Activated effector memory CD4-positive, alpha-beta T cell treated with Interleukin-2 at 50 U/mL for 16 hours (primary cell): ENCODE data around the gene ATN1.

Source experiments
- DNase-seq: peaks from one replicate; pipeline ENCODE4 v3.0.0-alpha.2; 2020

The ATN1 gene

DNA sequence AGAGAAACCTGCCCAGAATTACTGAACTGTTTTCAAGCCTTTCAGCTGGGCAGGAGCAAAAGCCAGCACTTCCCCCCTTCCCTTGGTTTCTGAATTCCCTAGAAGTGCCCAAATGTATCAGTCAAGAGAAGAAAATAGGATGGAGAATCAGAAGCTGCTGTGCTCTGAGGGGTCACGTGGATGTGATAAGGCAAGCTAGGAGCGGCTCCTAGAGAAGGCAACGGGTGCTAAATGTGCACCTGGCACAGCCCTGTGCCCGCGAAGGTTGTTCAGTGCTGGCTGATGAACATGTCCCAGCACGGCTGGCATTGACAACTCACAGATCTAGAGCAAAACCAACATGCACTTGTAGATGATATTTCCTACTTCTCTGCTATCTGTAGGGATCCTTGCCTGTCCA, 51.3 kb downstream of the ATN1 start:
- no peak for DNase-seq

DNA sequence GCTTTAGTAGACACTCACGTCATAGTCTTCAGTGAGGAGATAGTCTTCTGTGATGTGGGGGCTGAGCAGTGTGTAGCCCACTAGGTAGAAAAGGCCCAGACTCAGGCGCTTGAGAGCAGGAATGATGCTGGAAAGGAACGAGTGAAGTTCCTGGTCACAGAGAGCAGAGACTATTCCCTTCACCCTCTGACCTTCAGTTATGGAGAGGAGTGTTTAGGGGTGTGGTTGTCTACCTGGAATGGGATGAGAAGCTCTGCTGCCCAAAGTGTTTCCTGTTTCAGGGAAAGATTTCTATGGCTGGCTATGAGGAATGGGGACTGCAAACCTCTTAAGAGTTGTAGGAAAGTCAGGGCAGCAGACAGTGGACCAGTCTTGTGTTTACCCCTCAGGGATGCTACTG, 51.7 kb downstream of the ATN1 start:
- DNase-seq = no peak

DNA sequence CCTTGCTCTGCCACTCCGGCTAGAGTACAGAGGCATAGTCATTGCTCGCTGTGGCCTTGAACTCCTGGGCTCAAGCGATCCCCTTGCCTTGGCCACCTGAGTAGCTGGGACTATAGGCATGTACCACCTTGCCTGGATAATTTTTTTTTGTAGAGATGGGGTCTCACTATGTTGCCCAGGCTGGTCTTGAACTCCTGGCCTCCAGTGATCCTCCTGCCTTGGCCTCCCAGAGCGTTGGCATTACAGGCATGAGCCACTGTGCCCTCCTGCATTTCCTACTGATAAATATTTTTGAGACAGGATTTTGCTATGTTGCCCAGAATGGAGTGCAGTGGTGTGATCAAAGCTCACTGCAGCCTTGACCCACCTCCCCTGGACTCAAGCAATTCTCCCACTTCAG, 52.3 kb downstream of the ATN1 start:
- no peak for DNase-seq

DNA sequence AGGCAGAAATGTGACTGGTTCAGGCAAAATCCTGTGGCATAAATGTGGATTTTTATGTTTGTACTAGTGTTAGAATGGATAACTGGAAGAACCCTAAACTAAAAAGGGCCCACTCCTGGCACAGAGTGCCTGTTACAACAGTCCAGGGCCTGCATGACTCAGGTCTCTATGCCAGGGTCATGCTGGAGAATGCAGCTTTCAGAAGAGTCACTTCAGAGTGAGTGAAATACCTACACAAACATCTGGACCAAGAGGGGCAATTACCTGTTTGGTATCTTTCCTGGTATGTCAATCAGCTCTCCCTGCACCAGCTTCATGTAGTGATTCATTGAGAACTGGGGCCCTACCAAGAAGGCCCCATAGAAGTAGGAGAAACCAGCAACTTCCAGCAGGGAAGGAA, 53.0 kb downstream of the ATN1 start:
- no peak for DNase-seq

DNA sequence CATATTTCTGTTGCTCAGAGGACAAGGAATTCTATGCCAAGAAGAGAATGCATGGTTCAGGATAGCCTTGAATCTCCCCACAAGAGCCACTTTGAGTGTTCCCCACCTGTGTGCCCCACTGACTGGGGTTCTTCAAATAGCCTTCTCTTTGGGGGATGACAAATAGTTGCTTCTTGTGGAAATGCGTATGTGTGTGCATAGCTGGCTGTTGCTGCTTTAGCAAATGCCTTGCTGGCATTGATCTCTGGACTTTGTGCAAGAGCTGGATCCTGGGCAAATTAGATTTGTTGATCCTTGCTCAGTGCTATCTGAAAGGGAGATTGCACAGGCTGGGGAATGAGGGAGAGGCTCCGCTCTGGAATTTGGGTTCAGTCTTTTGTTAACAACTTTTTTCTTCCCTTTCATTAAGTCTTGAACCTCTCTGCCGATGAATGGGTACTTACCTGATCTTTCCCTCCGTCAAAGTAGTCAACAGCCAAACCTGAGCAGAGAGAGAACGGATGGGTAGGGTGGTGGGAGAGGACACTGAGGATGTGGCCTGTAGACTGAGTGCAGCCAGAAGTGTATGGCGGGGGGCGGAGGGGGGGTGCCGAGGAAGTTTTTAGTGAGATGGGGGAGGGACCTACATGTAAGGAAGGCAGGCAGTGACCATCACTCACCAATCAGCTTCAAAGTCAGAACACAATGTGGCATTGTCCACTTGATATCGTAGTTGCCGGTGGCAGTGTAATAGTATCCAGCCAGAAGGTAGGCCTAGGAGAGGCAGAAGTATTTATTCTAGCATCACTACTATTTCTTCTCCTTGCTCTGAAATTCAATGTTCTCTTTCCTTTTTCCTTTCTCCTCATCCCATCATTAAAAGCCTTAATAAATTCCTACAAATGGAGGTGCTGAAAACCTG, 53.6 kb downstream of the ATN1 start:
- no peak for DNase-seq

DNA sequence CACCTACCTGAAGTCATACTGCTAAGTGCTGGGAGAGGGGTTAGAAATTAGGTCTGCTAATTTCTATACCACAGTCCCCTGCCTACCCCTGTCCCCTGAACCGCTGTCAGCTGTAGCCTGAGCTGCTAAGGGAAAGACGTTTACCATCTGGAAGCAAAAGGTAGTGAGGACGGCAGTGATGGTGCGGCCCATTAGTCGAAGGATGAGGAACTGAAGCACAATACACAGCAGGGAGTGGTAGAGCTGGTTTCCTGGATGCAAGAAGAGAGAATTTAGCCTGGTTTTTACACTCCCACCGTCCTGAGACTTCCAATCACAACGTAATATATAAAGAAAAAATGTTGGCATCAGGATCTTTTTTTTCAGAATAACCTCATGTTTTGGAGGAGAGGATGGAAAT, 54.8 kb downstream of the ATN1 start:
- DNase-seq = no peak

DNA sequence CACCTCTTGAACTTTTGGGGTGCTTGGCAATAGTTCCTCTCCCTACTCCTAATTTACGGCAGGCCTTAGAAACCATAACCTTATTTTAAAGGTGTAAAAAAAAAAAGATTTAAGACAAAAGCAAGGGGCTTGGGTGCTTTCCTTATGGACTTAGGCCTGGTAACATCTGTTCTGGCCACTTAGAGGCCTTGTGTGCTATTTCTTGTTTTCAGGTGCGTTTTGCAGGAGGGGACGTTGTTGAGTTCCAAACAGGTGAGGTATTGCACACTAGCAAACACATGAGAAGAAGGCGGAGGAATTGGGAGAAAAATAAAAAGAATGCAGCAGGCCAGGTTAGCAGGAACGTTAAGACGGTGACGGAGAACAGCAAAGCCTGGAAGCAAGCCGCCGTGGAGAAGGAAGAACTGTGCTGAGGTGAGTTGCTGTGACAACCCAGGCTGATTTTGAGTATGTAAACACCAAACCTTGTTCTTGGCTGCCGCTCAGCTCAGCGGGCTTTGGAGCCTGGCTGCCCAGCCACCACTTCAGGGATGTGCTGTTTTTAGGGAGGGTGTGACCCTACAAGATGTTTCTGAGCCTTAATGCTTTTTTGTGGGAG, 60.3 kb downstream of the ATN1 start:
- DNase-seq = no peak
